ENCODE results near the gene BICDL2.

DNA sequence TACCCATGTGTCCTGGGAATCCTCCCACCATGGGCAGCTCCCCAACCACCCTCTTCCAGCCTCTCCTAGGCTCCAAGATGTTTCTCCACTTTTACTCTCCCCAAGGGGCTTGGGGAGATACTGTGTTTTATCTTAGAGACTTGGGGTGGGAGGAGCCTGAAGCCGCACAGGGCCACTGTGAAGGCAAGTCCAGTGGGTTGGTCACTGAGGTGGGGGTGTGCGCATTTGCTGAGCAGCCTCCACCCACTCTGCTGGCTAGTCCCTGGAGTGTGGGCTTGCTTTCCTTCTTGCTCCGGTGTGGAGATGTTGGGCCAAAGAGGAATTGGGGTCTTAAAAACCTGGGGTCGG is 28.1 kb downstream of the BICDL2 start:
- TF ChIP-seq, protein P1, sequence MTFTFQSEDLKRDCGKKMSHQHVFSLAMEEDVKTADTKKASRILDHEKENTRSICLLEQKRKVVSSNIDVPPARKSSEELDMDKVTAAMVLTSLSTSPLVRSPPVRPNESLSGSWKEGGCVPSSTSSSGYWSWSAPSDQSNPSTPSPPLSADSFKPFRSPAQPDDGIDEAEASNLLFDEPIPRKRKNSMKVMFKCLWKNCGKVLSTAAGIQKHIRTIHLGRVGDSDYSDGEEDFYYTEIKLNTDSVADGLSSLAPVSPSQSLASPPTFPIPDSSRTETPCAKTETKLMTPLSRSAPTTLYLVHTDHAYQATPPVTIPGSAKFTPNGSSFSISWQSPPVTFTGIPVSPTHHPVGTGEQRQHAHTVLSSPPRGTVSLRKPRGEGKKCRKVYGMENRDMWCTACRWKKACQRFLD (tag by site-specific recombination; IDR thresholded peaks at IDR 0.05): no peak
- TF ChIP-seq, protein P2, sequence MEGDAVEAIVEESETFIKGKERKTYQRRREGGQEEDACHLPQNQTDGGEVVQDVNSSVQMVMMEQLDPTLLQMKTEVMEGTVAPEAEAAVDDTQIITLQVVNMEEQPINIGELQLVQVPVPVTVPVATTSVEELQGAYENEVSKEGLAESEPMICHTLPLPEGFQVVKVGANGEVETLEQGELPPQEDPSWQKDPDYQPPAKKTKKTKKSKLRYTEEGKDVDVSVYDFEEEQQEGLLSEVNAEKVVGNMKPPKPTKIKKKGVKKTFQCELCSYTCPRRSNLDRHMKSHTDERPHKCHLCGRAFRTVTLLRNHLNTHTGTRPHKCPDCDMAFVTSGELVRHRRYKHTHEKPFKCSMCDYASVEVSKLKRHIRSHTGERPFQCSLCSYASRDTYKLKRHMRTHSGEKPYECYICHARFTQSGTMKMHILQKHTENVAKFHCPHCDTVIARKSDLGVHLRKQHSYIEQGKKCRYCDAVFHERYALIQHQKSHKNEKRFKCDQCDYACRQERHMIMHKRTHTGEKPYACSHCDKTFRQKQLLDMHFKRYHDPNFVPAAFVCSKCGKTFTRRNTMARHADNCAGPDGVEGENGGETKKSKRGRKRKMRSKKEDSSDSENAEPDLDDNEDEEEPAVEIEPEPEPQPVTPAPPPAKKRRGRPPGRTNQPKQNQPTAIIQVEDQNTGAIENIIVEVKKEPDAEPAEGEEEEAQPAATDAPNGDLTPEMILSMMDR (tag by site-specific recombination; IDR thresholded peaks at IDR 0.05): no peak
- TF ChIP-seq TCF7L2 (IDR thresholded peaks at IDR 0.05; ENCODE audit: borderline replicate concordance, low read depth, low read length): no peak
- no peak for TF ChIP-seq KLF10 (tag by site-specific recombination; IDR thresholded peaks at IDR 0.05)
- no peak for TF ChIP-seq YY1 (tag by site-specific recombination; IDR thresholded peaks at IDR 0.05)

Data from HEK293 (cell line).